H1 (cell line): ENCODE data around the gene STIM1. TPM values are rescaled to one million over a fixed set of nuclear protein-coding genes. Genes with fewer than 3 reads are reported as not detected.

Source experiments
- CTCF ChIA-PET: fragments of 300-600 bp; sonication (Branson Sonifier 250); formaldehyde crosslinking; loops from one replicate; lab custom pipeline; 2021; ENCODE audit not compliant: partially characterized antibody; lab: Charles Lee
- POLR2A ChIA-PET: fragments of 300-600 bp; sonication (Branson Sonifier 250); formaldehyde crosslinking; loops from one replicate; lab custom pipeline; 2021; ENCODE audit warnings: inconsistent platforms; ENCODE audit not compliant: partially characterized antibody; lab: Charles Lee
- DNase-seq, 2 experiments: peaks; one replicate each; pipeline versions ENCODE4 v3.0.0 to v3.0.0-alpha.2; 2010 to 2022; ENCODE audit warnings: low spot score in 2 of 2, low read depth in 1 of 2, mixed read lengths in 1 of 2
- FAIRE-seq: peaks from 2 replicates; lab custom pipeline; 2011; peaks lifted over from hg19 to GRCh38; lab: Jason Lieb, UNC
- H2AFZ ChIP-seq: 2 replicates; pipeline ENCODE4 v1.8.1; 2012; ENCODE audit warnings: low read length, inconsistent platforms
- H2AK5ac ChIP-seq: 2 replicates; pipeline ENCODE4 v1.6.1; 2013; ENCODE audit warnings: low read depth, low read length
- H2BK120ac ChIP-seq: replicated peaks from 2 replicates; pipeline ENCODE3; 2013; ENCODE audit warnings: low read depth, low read length, inconsistent platforms
- H2BK12ac ChIP-seq: 2 replicates; pipeline ENCODE4 v1.6.1; 2013; ENCODE audit warnings: low read depth, low read length
- H2BK15ac ChIP-seq: 2 replicates; pipeline ENCODE4 v1.6.1; 2013; ENCODE audit warnings: low read length
- H2BK20ac ChIP-seq: 2 replicates; pipeline ENCODE4 v1.6.1; 2013; ENCODE audit warnings: low read length
- H2BK5ac ChIP-seq: 2 replicates; pipeline ENCODE4 v1.6.1; 2013; ENCODE audit warnings: low read depth, low read length
- H3K14ac ChIP-seq: 2 replicates; pipeline ENCODE4 v1.6.1; 2013; ENCODE audit warnings: inconsistent platforms; ENCODE audit not compliant: insufficient read length
- H3K18ac ChIP-seq: 2 replicates; pipeline ENCODE4 v1.6.1; 2013; ENCODE audit warnings: low read length; ENCODE audit errors: extremely low read depth
- H3K23ac ChIP-seq: 2 replicates; pipeline ENCODE4 v1.6.1; 2013; ENCODE audit warnings: inconsistent platforms; ENCODE audit not compliant: insufficient read length
- H3K23me2 ChIP-seq: 2 replicates; pipeline ENCODE4 v1.6.1; 2013; ENCODE audit warnings: low read depth, low read length
- H3K27ac ChIP-seq: 2 replicates; pipeline ENCODE4 v1.6.1; 2011; ENCODE audit warnings: low read depth, low read length, inconsistent platforms
- H3K27me3 ChIP-seq, 4 experiments: replicated peaks in 1 of 4; 1 replicate in 1 of 4; 2 replicates in 3 of 4; pipeline versions ENCODE4 v1.6.1 to v1.8.1; 2011 to 2013; ENCODE audit warnings: low read length in 3 of 4, mild to moderate bottlenecking in 3 of 4, inconsistent platforms in 2 of 4, mixed read lengths in 2 of 4, moderate library complexity in 1 of 4; ENCODE audit not compliant: control insufficient read depth in 3 of 4, insufficient read depth in 3 of 4; ENCODE audit errors: extremely low read depth in 1 of 4
- H3K36me3 ChIP-seq, 4 experiments: 2 replicates each; pipeline versions ENCODE4 v1.6.1 to v1.8.1; 2011 to 2013; ENCODE audit warnings: mild to moderate bottlenecking in 4 of 4, low read length in 3 of 4, moderate library complexity in 2 of 4, control low read depth in 1 of 4, inconsistent platforms in 1 of 4; ENCODE audit not compliant: insufficient read depth in 4 of 4, control insufficient read depth in 2 of 4
- H3K4ac ChIP-seq: replicated peaks from 2 replicates; pipeline ENCODE3; 2013; ENCODE audit warnings: low read length, low read depth, mixed read lengths, inconsistent platforms; ENCODE audit not compliant: insufficient read length
- H3K4me1 ChIP-seq, 4 experiments: replicated peaks in 1 of 4; 1 replicate in 1 of 4; 2 replicates in 3 of 4; pipeline versions ENCODE4 v1.6.1 to v1.8.1; 2011 to 2013; ENCODE audit warnings: low read length in 3 of 4, inconsistent platforms in 2 of 4, mixed read lengths in 1 of 4; ENCODE audit not compliant: insufficient read depth in 4 of 4, control insufficient read depth in 3 of 4
- H3K4me2 ChIP-seq, 2 experiments: 2 replicates each; pipeline versions ENCODE4 v1.6.1 to v1.8.1; 2011 to 2013; ENCODE audit warnings: low read depth in 2 of 2, low read length in 2 of 2, control low read depth in 1 of 2, inconsistent platforms in 1 of 2, mild to moderate bottlenecking in 1 of 2; ENCODE audit not compliant: insufficient read depth in 1 of 2
- H3K4me3 ChIP-seq, 4 experiments: fragments of 200-600, 300-600 bp in 1 of 4; sonication (generic), shearing (Covaris generic), sonication (Bioruptor Twin) in 1 of 4; 2 replicates each; pipeline versions ENCODE4 v1.5.1 to v1.8.1; 2011 to 2016; ENCODE audit warnings: low read length in 4 of 4, low read depth in 3 of 4, control low read depth in 2 of 4, inconsistent platforms in 2 of 4, mild to moderate bottlenecking in 2 of 4, mixed read lengths in 1 of 4, moderate library complexity in 1 of 4; ENCODE audit not compliant: insufficient read depth in 2 of 4; ENCODE audit errors: extremely low read depth in 1 of 4
- H3K56ac ChIP-seq: replicated peaks from 2 replicates; pipeline ENCODE3; 2013; ENCODE audit warnings: low read depth, mild to moderate bottlenecking, mixed read lengths, low read length, inconsistent platforms; ENCODE audit not compliant: insufficient read length
- H3K79me1 ChIP-seq: 2 replicates; pipeline ENCODE4 v1.6.1; 2013; ENCODE audit warnings: low read depth, low read length, control low read depth
- H3K79me2 ChIP-seq, 2 experiments: 2 replicates each; pipeline versions ENCODE4 v1.6.1 to v1.8.1; 2012 to 2013; ENCODE audit warnings: low read length in 2 of 2, mild to moderate bottlenecking in 2 of 2, inconsistent platforms in 1 of 2; ENCODE audit not compliant: insufficient read depth in 2 of 2, control insufficient read depth in 1 of 2
- H3K9ac ChIP-seq, 4 experiments: replicated peaks in 1 of 4; 1 replicate in 1 of 4; 2 replicates in 3 of 4; pipeline versions ENCODE4 v1.6.1 to v1.8.1; 2011 to 2013; ENCODE audit warnings: low read depth in 3 of 4, low read length in 3 of 4, control low read depth in 2 of 4, mild to moderate bottlenecking in 2 of 4, moderate library complexity in 2 of 4, inconsistent platforms in 1 of 4; ENCODE audit errors: extremely low read depth in 1 of 4
- H3K9me3 ChIP-seq, 2 experiments: 2 replicates each; pipeline versions ENCODE4 v1.6.1 to v1.8.1; 2012 to 2013; ENCODE audit warnings: mild to moderate bottlenecking in 2 of 2, moderate library complexity in 2 of 2, control low read depth in 1 of 2, inconsistent platforms in 1 of 2, low read depth in 1 of 2, low read length in 1 of 2, mixed read lengths in 1 of 2; ENCODE audit not compliant: insufficient read depth in 2 of 2
- H4K20me1 ChIP-seq, 2 experiments: replicated peaks in 1 of 2; 2 replicates each; pipeline versions ENCODE3 to v1.8.1; 2011 to 2013; ENCODE audit warnings: inconsistent platforms in 2 of 2, low read length in 2 of 2, mild to moderate bottlenecking in 1 of 2; ENCODE audit not compliant: insufficient read depth in 2 of 2, control insufficient read depth in 1 of 2
- H4K5ac ChIP-seq: 2 replicates; pipeline ENCODE4 v1.6.1; 2013; ENCODE audit warnings: low read length, low read depth, mixed read lengths, inconsistent platforms; ENCODE audit not compliant: insufficient read length
- H4K8ac ChIP-seq: 2 replicates; pipeline ENCODE4 v1.8.0; 2013; ENCODE audit warnings: mild to moderate bottlenecking, moderate library complexity, low read length, inconsistent platforms; ENCODE audit not compliant: insufficient read depth; ENCODE audit errors: extremely low read depth
- H4K91ac ChIP-seq: replicated peaks from 2 replicates; pipeline ENCODE3; 2013; ENCODE audit warnings: low read length, mixed read lengths, inconsistent platforms; ENCODE audit not compliant: insufficient read length
- BRCA1 ChIP-seq: IDR thresholded peaks from 2 replicates; pipeline ENCODE4 v1.6.1; 2012; ENCODE audit warnings: low read depth, low read length, improper control_type of control experiment
- SIX5 ChIP-seq: IDR thresholded peaks from 2 replicates; pipeline ENCODE4 v1.6.1; 2011; ENCODE audit warnings: mild to moderate bottlenecking, low read depth, low read length
- TAF1 ChIP-seq: IDR thresholded peaks from 2 replicates; pipeline ENCODE4 v1.6.1; 2011; ENCODE audit warnings: mild to moderate bottlenecking, low read depth, low read length
- USF2 ChIP-seq: IDR thresholded peaks from 2 replicates; pipeline ENCODE4 v1.6.1; 2011; ENCODE audit warnings: low read length, improper control_type of control experiment
- WGBS, 2 experiments: shearing (Covaris generic) in 1 of 2; methylation state at CpG; one replicate each; pipeline versions ENCODE4 v1.1.6 to v1.1.7; 2013 to 2015; ENCODE audit warnings: low lambda C conversion rate in 2 of 2, mixed read lengths in 2 of 2, inconsistent platforms in 1 of 2, low coverage in 1 of 2, missing lambda C conversion rate in 1 of 2; ENCODE audit not compliant: insufficient replicate concordance in 2 of 2, insufficient coverage in 1 of 2, insufficient read length in 1 of 2; ENCODE audit errors: extremely low coverage in 1 of 2, missing lambda C conversion rate in 1 of 2; 5-methylcytosine and 5-hydroxymethylcytosine counted together
- polyA plus RNA-seq, 7 experiments: library from polyadenylated mRNA; depleted of rRNA in 3 of 7; stranded (reverse) in 5 of 7; unstranded in 2 of 7; fragments of >200 nt in 5 of 7; fragments of 200-250 nt in 2 of 7; gene quantifications; 1 replicate in 5 of 7; 2 replicates in 1 of 7; 4 replicates in 1 of 7; pipeline versions ENCODE4 v1.2.1 to v1.2.3, GENCODE V29; 2011 to 2013; ENCODE audit warnings: missing spikeins in 2 of 7, mixed read lengths in 2 of 7
- total RNA-seq: library from RNA; stranded (reverse); fragmentation: NEBNext Ultra II Directional; extraction: Animal tissue kit (Norgen Biotek cat#: 25700); gene quantifications from 2 replicates; pipeline ENCODE4 v1.2.1, GENCODE V29; 2021

STIM1 gene
- total and polyA plus RNA-seq, 2 of the 8 experiments (the other 6 are each of a cell fraction or from before 2014, with no cell fraction given), result 11.1 to 12.2 TPM

DNA sequence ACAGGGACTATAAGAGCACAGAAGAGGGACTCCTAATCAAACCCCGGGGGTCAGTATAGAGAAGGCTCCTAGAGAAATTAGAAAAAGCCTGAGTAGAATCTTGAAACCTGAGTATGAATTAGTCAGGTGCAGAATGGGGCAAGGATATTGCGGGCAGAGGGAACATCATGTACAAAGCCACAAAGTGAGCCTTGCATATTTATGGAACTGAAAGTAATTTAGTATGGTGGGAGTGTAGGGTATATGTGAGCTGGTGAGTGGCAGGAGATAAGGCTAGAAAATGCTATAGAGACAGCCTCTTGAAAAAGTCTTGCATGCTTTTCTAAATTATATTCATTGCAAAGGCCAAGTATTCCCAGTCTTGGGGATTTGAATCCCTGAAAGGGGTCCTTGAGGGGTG lies 93.7 kb downstream of the STIM1 start:
- Histone ChIP-seq H3K18ac (no peak overlapping the region), H3K4me2 (no peak overlapping the region), H3K23ac (no peak overlapping the region), H3K23me2 (no peaks in the 10 kb centered on the region), H3K4me1 (peaks cover 0 to 3% (median 2%) of the 10 kb centered on the region in 4 experiments; a peak in 4 of 7 replicates), H3K14ac (no peak overlapping the region), H3K79me2 (no peaks in the 10 kb centered on the region), H2AFZ (no peak overlapping the region), H2BK120ac (no peak overlapping the region), H3K4me3 (no peak overlapping the region), H2BK20ac (no peak overlapping the region), H2BK5ac (no peak overlapping the region), H3K79me1 (no peaks in the 10 kb centered on the region), H3K9me3 (no peaks in the 10 kb centered on the region), H2BK12ac (no peak overlapping the region), H2AK5ac (no peak overlapping the region), H4K91ac (no peak overlapping the region), H3K36me3 (no peaks in the 10 kb centered on the region), H2BK15ac (no peak overlapping the region), H3K4ac (no peak overlapping the region), H3K9ac (no peak overlapping the region), H3K56ac (no peak overlapping the region), H4K5ac (no peak overlapping the region), H4K8ac (no peak overlapping the region), H3K27ac (no peak overlapping the region), H3K27me3 (no peaks in the 10 kb centered on the region), H4K20me1 (no peaks in the 10 kb centered on the region)
- TF ChIP-seq USF2 (no peak), SIX5 (no peak), BRCA1 (no peak), TAF1 (no peak)
- ChIA-PET CTCF (interaction anchor here (0.6 kb wide), 1 partner anchor 63 kb away, joined by 3 read pairs; no protein-coding TSS in a partner anchor), POLR2A (no interaction called here)
- DNase-seq (no peak), FAIRE-seq (no peak)
- 92% methylated on average over 2 of the region's 2 CpGs; no CpG with 5 or more reads in 1 of the 2 experiments for WGBS, 2 experiments
